ENCODE results near the gene GPRC5C.
"Not testable (repeated sequence)": the region's sequence is repeated elsewhere in the genome, so short reads cannot be mapped to it uniquely, and the experiment has no call there.

DNA sequence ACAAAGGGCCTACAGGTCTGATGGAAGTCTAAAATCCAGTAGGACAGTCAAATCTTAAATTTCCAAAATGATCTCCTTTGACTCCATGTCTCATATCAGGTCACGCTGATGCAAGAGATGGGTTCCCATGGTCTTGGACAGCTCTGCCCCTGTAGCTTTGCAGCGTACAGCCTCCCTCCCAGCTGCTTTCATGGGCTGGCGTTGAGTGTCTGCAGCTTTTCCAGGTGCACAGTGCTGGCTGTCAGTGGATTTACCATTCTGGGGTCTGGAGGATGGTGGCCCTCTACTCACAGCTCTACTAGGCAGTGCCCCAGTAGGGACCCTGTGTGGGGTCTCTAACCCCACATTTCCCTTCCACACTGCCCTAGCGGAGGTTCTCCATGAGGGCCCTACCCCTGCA lies 56.4 kb downstream of the GPRC5C start:
- not testable (repeated sequence) for TF ChIP-seq POLR2A, EP300 (IDR thresholded peaks at IDR 0.05)
- TF ChIP-seq, protein P1, sequence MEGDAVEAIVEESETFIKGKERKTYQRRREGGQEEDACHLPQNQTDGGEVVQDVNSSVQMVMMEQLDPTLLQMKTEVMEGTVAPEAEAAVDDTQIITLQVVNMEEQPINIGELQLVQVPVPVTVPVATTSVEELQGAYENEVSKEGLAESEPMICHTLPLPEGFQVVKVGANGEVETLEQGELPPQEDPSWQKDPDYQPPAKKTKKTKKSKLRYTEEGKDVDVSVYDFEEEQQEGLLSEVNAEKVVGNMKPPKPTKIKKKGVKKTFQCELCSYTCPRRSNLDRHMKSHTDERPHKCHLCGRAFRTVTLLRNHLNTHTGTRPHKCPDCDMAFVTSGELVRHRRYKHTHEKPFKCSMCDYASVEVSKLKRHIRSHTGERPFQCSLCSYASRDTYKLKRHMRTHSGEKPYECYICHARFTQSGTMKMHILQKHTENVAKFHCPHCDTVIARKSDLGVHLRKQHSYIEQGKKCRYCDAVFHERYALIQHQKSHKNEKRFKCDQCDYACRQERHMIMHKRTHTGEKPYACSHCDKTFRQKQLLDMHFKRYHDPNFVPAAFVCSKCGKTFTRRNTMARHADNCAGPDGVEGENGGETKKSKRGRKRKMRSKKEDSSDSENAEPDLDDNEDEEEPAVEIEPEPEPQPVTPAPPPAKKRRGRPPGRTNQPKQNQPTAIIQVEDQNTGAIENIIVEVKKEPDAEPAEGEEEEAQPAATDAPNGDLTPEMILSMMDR (IDR thresholded peaks at IDR 0.05), result not testable (repeated sequence)
